ENCODE results near the gene PLEKHD1.

DNA sequence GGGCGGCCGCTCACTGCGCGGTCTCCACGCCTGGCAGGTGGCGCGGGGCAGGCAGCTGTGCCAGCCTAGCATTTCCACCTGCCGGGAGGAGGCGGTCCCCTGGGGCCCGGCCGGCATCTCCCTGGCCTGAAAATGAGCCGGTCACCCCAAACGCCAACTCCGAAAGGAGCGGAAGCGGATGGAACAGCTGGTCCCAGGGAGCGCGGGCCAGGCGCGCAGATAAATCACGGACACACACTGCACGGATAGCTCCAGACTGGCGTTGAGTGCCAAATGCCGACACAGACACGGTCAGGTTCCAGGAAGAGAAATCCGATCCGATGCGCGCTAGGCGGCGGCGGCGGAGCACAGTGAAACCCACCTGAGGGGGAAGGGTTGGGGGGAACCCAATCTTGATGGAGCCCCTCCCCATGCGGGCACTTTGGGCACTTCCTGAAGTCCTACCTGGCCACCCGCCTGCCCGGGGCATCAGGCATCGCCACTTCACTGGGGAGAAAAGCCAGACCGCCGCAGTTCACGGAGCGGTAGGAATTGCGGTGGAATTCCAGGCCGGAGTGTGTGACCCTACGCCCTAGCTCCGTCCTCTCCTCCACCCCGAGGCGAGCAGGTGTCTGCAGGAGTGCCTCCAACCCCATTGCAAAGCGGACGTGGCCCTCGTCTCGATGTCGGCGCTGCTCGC is 624 bp upstream of the PLEKHD1 start:
- TF ChIP-seq, protein P1, sequence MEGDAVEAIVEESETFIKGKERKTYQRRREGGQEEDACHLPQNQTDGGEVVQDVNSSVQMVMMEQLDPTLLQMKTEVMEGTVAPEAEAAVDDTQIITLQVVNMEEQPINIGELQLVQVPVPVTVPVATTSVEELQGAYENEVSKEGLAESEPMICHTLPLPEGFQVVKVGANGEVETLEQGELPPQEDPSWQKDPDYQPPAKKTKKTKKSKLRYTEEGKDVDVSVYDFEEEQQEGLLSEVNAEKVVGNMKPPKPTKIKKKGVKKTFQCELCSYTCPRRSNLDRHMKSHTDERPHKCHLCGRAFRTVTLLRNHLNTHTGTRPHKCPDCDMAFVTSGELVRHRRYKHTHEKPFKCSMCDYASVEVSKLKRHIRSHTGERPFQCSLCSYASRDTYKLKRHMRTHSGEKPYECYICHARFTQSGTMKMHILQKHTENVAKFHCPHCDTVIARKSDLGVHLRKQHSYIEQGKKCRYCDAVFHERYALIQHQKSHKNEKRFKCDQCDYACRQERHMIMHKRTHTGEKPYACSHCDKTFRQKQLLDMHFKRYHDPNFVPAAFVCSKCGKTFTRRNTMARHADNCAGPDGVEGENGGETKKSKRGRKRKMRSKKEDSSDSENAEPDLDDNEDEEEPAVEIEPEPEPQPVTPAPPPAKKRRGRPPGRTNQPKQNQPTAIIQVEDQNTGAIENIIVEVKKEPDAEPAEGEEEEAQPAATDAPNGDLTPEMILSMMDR (conservative IDR thresholded peaks at IDR 0.05; ENCODE audit: low read depth, low read length) = no peak
- TF ChIP-seq EZH2 (IDR thresholded peaks at IDR 0.05; ENCODE audit: borderline replicate concordance, low read depth, low read length, poor library complexity, severe bottlenecking) = no peak
